OCI-M1 (cell line): ENCODE data around the gene TMEM201.
"Not testable (repeated sequence)": the region's sequence is repeated elsewhere in the genome, so short reads cannot be mapped to it uniquely, and the experiment has no call there.

ENCODE experiments used
- DNase-seq: peaks from one replicate; lab custom pipeline; 2025; lab: John Stamatoyannopoulos, UW

The TMEM201 gene

GRCh38 chr1:9588551-9589143, at the start of gene TMEM201:
TMEM201 (plus strand) TSS chr1:9588911; CDS start chr1:9588931, 20 bp downstream.
- peak; percentile 95 for DNase-seq

GRCh38 chr1:9539165-9539828, 49.4 kb upstream of the TMEM201 start, which contains the start of gene SLC25A33:
SLC25A33 (plus strand) TSS chr1:9539465; CDS start chr1:9539692, 227 bp downstream.
- DNase-seq: peak; percentile 97

GRCh38 chr1:9539829-9540550, 48.7 kb upstream of the TMEM201 start:
- DNase-seq: peak; percentile 67

- DNase-seq: no peak
These were observed 46.3 kb upstream of the TMEM201 start for GRCh38 chr1:9542430-9542829.

GRCh38 chr1:9544926-9545325, 43.8 kb upstream of the TMEM201 start:
- no peak for DNase-seq

GRCh38 chr1:9549955-9550546, 38.7 kb upstream of the TMEM201 start:
- no peak for DNase-seq

GRCh38 chr1:9551984-9552383, 36.7 kb upstream of the TMEM201 start:
- DNase-seq: no peak

- DNase-seq: no peak
These were observed 35.0 kb upstream of the TMEM201 start for GRCh38 chr1:9553736-9554144.

GRCh38 chr1:9555942-9556341, 32.8 kb upstream of the TMEM201 start:
- DNase-seq: no peak

GRCh38 chr1:9557624-9558023, 31.1 kb upstream of the TMEM201 start:
- no peak for DNase-seq

- DNase-seq: no peak
These were observed 30.3 kb upstream of the TMEM201 start for GRCh38 chr1:9558271-9558945.

- no peak for DNase-seq
These were observed 29.7 kb upstream of the TMEM201 start for GRCh38 chr1:9558946-9559545.

- DNase-seq: no peak
These were observed 29.0 kb upstream of the TMEM201 start for GRCh38 chr1:9559673-9560072.

- not testable (repeated sequence) for DNase-seq
These were observed 28.6 kb upstream of the TMEM201 start for GRCh38 chr1:9560090-9560489.

- DNase-seq: peak; percentile 63
These were observed 27.3 kb upstream of the TMEM201 start for GRCh38 chr1:9561429-9561828.

- no peak for DNase-seq
These were observed 19.4 kb upstream of the TMEM201 start for GRCh38 chr1:9569267-9569666.

- not testable (repeated sequence) for DNase-seq
These were observed 17.7 kb upstream of the TMEM201 start for GRCh38 chr1:9570886-9571529.

- peak; percentile 20 for DNase-seq
These were observed 15.0 kb upstream of the TMEM201 start for GRCh38 chr1:9573723-9574122.

GRCh38 chr1:9575486-9575885, 13.2 kb upstream of the TMEM201 start:
- DNase-seq: no peak

- no peak for DNase-seq
These were observed 11.8 kb upstream of the TMEM201 start for GRCh38 chr1:9576903-9577302.

- no peak for DNase-seq
These were observed 11.3 kb upstream of the TMEM201 start for GRCh38 chr1:9577423-9577822.
